CD4-positive, alpha-beta T cell treated with Interleukin-15 for 4 hours (primary cell): ENCODE data around the gene USP25.
A peak's percentile ranks its signal among the peaks of the same experiment; 100 is the strongest.
"Not testable (repeated sequence)": the region's sequence is repeated elsewhere in the genome, so short reads cannot be mapped to it uniquely, and the experiment has no call there.

Experiments
- DNase-seq: peaks from one replicate; pipeline ENCODE4 v3.0.0-alpha.2; 2020; ENCODE audit warnings: low spot score

The USP25 gene

DNA sequence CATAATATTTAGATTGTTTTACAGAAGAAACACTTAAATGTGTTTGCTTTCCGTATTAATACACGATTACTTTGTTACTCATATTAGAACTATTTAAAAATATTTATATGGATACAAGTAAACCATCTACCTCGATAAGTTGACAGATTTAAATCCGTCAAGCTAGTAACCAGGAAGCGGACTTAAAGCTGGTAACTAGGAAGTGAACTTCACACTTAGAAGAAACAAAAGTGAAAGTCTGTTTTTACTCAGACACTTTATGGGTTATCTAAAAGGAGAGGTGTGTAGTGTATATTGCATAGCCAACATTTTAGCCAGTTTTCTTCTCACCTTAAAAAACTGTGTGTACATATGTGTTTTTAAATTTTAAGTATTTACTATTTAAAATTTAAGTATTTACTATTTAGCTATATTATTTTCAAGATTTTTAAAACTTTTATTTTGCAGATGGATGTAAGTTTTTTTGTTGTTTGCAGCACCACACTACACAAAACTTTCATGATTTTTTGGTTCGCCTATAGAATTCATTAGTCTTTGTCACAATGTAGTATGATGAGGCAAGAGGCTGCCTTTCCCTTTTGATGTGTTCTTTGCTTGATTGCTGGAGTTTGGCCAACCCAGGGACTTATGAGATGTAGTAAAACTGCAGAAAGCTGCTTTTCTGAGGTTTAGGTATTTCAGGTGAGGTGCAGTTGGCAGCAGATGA is 2.7 kb downstream of the USP25 start:
- DNase-seq, result peak; percentile 69

GRCh38 chr21:15732996-15733329 is 3.2 kb downstream of the USP25 start:
- no peak for DNase-seq

GRCh38 chr21:15735409-15735808 is 5.6 kb downstream of the USP25 start:
- no peak for DNase-seq

GRCh38 chr21:15735931-15736330 is 6.1 kb downstream of the USP25 start:
- DNase-seq, result not testable (repeated sequence)

DNA sequence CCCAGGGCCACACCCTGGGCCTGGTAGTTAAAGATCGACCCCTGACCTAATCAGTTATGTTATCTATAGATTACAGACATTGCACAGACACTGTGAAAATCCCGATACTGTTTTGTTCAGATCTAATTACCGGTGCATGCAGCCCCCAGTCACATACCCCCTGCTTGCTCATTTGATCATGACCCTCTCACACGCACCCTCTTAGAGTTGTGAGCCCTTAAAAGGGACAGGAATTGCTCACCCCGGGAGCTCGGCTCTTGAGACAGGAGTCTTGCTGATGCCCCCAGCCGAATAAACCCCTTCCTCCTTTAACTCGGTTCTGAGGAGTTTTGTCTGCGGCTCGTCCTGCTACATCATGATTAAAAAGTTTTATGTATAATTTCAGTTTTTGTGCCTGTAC is 9.0 kb downstream of the USP25 start:
- not testable (repeated sequence) for DNase-seq

GRCh38 chr21:15740383-15740782 is 10.6 kb downstream of the USP25 start:
- DNase-seq, result no peak

DNA sequence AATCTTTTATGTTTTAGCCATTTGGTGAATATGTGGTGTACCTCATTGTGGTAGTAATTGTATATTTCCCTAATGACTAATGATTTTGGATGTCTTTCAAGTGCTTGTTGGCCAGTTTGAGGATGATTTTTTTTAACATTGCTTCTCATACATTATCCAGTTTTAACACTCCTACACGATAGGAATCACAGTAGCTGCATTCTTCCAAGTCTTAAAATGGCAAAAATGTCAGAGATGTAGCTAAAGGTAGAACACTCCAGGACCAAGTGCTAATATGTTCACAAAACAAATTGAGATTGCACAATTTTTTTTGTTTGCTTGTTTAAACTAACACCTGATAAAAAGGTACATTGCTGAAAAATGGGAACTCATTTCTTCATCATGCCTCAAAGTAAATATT is 11.7 kb downstream of the USP25 start:
- no peak for DNase-seq

DNA sequence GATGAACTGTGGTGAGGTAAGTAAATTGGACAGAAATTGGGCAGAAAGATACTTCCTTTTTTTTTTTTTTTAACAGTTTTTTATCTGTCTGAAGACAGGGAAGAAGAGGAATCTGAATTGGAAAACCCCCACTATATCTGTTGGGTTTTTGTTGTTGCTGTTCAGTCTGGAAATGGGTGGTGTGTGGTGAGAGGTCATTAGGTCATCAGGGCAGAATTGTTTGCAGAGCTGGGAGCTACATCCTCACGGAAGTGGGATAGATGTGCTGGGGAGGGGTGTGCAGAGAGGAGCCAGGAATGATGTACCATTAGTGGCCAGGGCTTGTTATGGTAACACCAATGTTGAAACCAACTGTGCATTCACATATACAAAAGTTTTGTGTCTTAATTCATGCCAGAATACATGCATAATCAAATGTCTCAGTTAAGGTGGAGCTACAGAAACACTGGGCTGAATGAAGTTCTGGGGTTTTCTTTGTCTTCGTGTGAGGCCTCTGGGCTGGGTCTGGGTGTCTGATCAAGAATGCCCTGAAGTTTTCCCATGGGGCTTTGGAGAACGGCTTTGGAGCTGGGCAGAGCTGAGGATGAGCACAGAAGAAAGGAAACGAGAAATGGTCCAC is 12.4 kb downstream of the USP25 start:
- no peak for DNase-seq

DNA sequence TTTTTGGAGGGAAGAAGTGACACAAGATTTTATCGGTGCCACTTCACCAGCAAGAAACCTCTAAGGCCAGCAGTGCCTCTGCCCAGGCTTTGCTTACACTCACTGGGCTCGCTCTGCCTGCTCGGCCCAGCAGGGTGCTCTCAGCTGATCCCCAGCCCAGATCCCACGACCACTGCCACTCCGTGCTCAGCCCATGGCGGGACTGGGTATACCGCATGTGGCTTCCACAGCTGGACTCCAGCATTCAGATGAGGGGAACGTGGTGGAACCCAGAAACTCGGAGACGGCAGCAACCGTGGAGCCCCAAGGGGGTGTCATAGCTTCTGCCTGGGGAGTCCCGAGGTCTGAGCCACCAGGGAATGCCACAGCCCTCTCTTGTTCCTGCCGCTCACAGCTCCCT is 12.9 kb downstream of the USP25 start:
- no peak for DNase-seq

GRCh38 chr21:15743593-15743992 is 13.8 kb downstream of the USP25 start:
- DNase-seq, result no peak

DNA sequence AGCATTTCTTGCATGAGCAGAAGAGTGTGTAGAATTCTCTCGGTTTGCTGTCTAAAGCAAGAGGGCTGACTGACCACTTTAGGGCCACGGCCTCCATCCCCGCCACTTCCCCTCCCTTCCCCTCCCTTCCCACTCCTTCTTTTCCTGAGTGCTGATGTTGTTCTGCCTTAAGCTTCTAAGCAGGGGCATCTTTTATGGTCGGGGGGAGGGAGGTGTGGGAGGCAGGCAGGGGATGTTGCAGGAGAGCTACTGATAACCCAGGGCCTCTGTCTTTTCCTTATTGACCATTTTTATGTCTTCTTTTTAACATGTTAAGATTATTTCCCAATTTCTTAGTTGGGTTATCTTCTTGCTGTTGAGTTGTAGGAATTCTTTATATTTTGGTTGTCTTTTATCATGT is 15.1 kb downstream of the USP25 start:
- DNase-seq, result no peak

GRCh38 chr21:15748586-15748985 is 18.8 kb downstream of the USP25 start:
- DNase-seq, result no peak

DNA sequence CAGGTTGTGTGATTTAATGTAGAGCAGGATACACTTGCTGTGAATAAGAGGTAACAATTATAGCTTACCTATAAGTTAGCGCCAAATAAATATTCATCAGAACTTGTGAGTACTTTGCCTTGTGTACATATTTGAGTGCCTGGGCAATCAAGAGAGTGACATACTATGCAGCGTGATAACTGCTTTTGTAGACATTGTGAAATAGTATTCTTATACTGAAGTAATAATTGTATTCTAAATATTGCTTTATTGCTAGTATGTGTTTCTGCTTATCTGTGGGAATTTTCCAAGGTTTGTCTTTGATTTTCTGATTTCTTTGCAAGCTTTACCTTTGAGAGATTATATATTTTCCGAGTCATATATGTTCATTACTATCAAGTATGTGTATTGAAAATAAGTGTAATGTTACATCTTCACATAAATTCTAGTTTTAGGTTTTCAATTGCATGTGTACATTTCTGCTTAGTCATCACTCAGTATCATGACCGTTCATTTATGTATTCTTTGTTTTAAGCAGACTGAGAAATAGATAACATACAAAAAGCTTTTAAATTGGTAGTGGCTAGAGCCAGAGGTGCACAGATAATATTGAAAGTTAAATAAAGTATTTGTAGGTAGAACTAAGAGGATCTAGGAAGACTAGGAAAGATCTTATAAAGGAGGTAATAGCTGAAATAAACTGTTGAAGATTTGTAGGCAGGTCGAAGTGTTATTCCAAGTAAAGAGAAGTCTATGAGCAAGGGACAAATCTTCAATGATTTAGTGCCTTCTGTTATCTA is 19.5 kb downstream of the USP25 start:
- no peak for DNase-seq

- DNase-seq, result no peak
These were observed 20.0 kb downstream of the USP25 start for GRCh38 chr21:15749861-15750159.

GRCh38 chr21:15751037-15751436 is 21.3 kb downstream of the USP25 start:
- DNase-seq, result no peak

GRCh38 chr21:15751546-15751945 is 21.8 kb downstream of the USP25 start:
- DNase-seq, result no peak

- no peak for DNase-seq
These were observed 23.1 kb downstream of the USP25 start for GRCh38 chr21:15752763-15753407.

DNA sequence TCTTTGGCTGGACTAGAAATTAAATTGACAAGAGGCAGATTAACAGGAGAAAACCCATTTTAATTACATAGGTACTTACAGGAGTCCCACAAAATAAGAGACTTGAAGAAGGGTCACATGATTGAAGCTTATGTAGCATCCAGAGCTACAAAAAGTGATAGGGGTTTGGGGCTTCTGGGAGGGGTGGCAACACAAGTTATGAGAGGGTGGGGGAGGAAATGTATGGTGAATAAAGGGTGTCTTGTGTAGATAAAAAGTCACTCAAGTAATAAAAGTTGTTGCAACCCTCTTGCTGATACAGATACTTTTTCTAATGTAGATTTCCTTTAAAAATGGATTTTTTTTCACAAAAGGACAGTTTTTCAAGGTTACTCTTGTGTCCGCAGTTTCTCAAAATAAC is 24.0 kb downstream of the USP25 start:
- DNase-seq, result no peak

DNA sequence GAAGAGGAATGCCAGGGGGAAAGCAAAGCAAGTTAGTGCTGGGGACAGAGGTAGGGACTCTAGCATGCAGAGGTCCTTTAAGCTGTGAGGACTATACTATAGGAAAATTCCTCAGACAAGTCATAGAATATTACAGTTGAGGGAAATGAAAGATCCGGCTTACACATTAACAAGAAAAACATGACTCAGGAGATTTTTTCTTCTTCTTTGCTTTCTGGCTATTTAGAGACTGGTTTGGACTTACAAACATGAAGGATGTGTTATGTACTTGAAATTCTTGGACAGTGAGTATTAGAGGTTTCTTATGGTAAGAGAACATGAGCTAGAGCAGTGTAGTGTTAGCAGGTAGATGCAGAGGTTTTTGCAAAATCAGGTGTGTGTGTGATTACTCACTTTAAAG is 24.9 kb downstream of the USP25 start:
- no peak for DNase-seq

- DNase-seq, result no peak
These were observed 25.3 kb downstream of the USP25 start for GRCh38 chr21:15755125-15755524.

DNA sequence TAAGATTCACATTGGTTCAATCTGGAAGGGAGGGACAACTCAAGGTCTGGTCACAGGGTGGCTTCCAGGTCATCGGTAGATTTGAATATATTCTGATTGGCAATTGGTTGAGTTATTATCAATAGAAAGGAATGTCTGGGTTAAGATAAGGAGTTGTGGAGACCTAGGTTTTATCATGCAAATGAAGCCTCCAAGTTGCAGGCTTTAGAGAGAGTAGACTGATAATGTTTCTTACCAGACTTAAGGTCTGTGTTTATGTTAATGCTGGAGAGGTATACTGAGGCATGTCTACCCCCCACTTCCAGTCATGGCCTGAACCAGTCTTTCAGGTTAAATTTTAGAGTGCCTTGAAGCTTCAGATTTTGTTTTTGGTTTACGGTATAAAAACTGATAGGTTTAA is 29.7 kb downstream of the USP25 start:
- DNase-seq, result no peak

GRCh38 chr21:15761507-15762100 is 31.8 kb downstream of the USP25 start:
- no peak for DNase-seq

- DNase-seq, result no peak
These were observed 33.6 kb downstream of the USP25 start for GRCh38 chr21:15763359-15763758.
